ENCODE results near the gene PRG3. TPM values are rescaled to one million over a fixed set of nuclear protein-coding genes. Genes with fewer than 3 reads are reported as not detected.

Gene PRG3
- total RNA-seq, 6 experiments from 2014 or later, result not detected

DNA sequence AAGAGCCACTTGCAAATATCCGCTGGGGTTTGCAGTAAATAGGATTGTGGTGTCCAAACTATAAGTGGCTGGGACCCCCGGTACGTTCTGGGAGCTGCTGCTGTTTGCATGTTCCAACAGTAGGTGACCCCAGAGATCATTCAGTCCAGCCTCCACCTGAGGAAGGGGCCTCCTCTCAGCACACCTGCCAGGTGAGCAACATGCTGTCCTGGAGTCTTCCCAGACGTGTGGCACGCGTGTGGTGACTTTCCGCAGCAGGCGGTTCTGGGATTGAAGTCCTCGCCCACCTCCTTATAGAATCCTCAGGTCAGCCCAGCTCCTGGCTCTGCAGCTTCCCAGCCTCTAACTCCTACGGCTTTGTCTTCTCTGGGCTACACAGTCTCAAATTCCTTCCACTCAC is 36.1 kb downstream of the PRG3 start:
- WGBS (ENCODE audit: insufficient coverage, low coverage, low lambda C conversion rate, missing lambda C conversion rate), result 100% methylated on average over 1 of the region's 10 CpGs
- ATAC-seq, result no peak
- H3K4me1 ChIP-seq, result no peaks in the 10 kb centered on the region
- peak in 1 of 3 donors; percentile 42 for DNase-seq
- intact Hi-C loops (cut with DNase I), result loop anchor here (5.0 to 10.0 kb wide), 3 partner anchors 140 to 300 kb away; partner anchors contain the start of gene YPEL4 (in 2 of the 2)
- H3K27me3 ChIP-seq, result no peaks in the 10 kb centered on the region
- no peak overlapping the region for H3K27ac ChIP-seq
- H3K9me3 ChIP-seq, result no peaks in the 10 kb centered on the region
- TF ChIP-seq POLR2A (IDR thresholded peaks at IDR 0.05), result no peak
- TF ChIP-seq, protein P1, sequence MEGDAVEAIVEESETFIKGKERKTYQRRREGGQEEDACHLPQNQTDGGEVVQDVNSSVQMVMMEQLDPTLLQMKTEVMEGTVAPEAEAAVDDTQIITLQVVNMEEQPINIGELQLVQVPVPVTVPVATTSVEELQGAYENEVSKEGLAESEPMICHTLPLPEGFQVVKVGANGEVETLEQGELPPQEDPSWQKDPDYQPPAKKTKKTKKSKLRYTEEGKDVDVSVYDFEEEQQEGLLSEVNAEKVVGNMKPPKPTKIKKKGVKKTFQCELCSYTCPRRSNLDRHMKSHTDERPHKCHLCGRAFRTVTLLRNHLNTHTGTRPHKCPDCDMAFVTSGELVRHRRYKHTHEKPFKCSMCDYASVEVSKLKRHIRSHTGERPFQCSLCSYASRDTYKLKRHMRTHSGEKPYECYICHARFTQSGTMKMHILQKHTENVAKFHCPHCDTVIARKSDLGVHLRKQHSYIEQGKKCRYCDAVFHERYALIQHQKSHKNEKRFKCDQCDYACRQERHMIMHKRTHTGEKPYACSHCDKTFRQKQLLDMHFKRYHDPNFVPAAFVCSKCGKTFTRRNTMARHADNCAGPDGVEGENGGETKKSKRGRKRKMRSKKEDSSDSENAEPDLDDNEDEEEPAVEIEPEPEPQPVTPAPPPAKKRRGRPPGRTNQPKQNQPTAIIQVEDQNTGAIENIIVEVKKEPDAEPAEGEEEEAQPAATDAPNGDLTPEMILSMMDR (IDR thresholded peaks at IDR 0.05), result no peak
- no peak overlapping the region for H3K4me3 ChIP-seq
- no peaks in the 10 kb centered on the region for H3K36me3 ChIP-seq

DNA sequence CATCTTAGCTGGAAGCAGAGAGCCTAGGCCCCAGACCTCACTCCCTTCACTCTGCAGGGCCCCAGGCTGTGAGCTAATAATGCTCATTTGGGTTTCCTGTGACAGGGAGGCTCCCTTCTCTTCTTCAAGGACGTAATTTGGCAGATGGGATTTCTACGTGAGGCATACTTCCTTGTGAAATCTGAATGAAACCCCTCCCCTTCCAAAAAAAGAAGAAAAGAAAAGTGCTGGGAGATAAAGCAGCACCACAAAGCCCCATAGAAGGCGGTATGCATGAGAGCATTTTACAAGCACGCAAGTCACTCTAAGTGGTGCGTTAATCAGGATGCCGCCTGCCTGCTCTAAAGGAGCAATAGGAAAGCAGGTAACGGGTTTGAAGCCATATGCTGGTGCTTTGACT is 37.1 kb downstream of the PRG3 start:
- no peaks in the 10 kb centered on the region for H3K36me3 ChIP-seq
- 86% methylated on average over 6 of the region's 7 CpGs for WGBS (ENCODE audit: insufficient coverage, low coverage, low lambda C conversion rate, missing lambda C conversion rate)
- no peaks in the 10 kb centered on the region for H3K4me1 ChIP-seq
- ATAC-seq (no peak), DNase-seq (no peak)
- H3K27me3 ChIP-seq, result no peaks in the 10 kb centered on the region
- TF ChIP-seq, protein P1 (IDR thresholded peaks at IDR 0.05), result no peak
- TF ChIP-seq POLR2A (IDR thresholded peaks at IDR 0.05), result no peak
- no peak overlapping the region for H3K27ac ChIP-seq
- no peaks in the 10 kb centered on the region for H3K9me3 ChIP-seq
- intact Hi-C loops (cut with DNase I), result loop anchor here (5.0 to 10.0 kb wide), 3 partner anchors 141 to 301 kb away; partner anchors contain the start of gene YPEL4 (in 2 of the 2)
- H3K4me3 ChIP-seq, result no peak overlapping the region

DNA sequence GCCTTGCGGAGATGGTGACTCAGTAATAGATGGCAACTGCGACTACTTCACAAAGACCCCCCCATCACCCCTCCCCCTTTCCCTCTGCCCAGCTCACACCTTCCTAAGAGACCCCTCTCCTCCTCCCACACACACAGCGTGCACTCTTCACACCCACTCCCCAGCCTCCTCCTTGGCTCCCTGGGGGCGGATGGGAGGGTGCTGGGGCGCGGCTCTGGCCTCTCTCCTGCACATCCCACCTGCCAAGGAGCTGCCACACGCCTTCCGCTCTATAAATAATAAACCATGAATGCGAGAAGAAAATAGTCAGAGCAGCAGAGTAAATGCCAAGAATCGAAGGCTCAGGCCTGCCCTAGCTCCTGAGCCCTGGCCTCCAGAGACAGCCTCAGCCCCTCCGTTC is 38.2 kb downstream of the PRG3 start:
- H3K4me3 ChIP-seq, result no peak overlapping the region
- no peak for TF ChIP-seq POLR2A (IDR thresholded peaks at IDR 0.05)
- H3K27me3 ChIP-seq, result no peaks in the 10 kb centered on the region
- no peaks in the 10 kb centered on the region for H3K36me3 ChIP-seq
- 56% methylated on average over 6 of the region's 11 CpGs for WGBS (ENCODE audit: insufficient coverage, low coverage, low lambda C conversion rate, missing lambda C conversion rate)
- DNase-seq (no peak), ATAC-seq (no peak)
- no peaks in the 10 kb centered on the region for H3K4me1 ChIP-seq
- intact Hi-C loops (cut with DNase I), result loop anchor here (5.0 to 10.0 kb wide), 3 partner anchors 142 to 302 kb away; partner anchors contain the start of gene YPEL4 (in 2 of the 2)
- no peak overlapping the region for H3K27ac ChIP-seq
- no peaks in the 10 kb centered on the region for H3K9me3 ChIP-seq

DNA sequence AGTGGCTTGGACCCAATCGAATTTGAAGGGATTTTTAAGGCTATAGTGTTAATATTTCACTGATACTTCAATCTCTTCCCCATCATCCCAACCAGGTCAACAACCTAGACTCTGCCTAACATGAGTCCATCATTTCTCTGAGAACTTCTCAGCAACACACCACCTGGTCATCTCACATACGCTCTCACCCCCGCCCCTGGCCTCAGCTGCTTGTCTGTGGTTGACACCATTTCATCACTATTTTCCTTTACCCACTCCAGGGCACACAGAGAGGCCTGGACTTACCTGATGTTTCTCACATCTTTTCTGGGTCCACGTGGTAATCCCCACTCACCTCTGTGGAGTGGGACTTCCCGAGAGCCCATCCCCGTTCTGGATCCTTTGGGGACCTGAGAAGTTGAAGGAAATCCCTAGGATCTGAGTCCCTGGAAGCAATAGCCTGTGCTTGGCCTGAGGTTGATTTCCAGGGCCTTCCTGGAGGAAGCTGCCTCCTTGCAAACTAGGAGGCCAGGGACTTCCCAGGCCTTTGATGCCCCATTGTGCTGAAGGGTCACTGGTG is 39.6 kb downstream of the PRG3 start:
- no peak overlapping the region for H3K4me3 ChIP-seq
- peaks cover 0 to under 1% (median 0%) of the 10 kb centered on the region in 4 donors for H3K4me1 ChIP-seq
- 54% methylated on average over 6 of the region's 6 CpGs for WGBS (ENCODE audit: insufficient coverage, low coverage, low lambda C conversion rate, missing lambda C conversion rate)
- intact Hi-C loops (cut with DNase I), result loop anchor here (5.0 to 10.0 kb wide), 3 partner anchors 143 to 303 kb away; partner anchors contain the start of gene YPEL4 (in 2 of the 2)
- no peaks in the 10 kb centered on the region for H3K9me3 ChIP-seq
- no peak for DNase-seq
- no peak for ATAC-seq
- H3K27me3 ChIP-seq, result no peaks in the 10 kb centered on the region
- no peak overlapping the region for H3K27ac ChIP-seq
- TF ChIP-seq, protein P1 (IDR thresholded peaks at IDR 0.05), result no peak
- no peak for TF ChIP-seq POLR2A (IDR thresholded peaks at IDR 0.05)
- no peaks in the 10 kb centered on the region for H3K36me3 ChIP-seq

DNA sequence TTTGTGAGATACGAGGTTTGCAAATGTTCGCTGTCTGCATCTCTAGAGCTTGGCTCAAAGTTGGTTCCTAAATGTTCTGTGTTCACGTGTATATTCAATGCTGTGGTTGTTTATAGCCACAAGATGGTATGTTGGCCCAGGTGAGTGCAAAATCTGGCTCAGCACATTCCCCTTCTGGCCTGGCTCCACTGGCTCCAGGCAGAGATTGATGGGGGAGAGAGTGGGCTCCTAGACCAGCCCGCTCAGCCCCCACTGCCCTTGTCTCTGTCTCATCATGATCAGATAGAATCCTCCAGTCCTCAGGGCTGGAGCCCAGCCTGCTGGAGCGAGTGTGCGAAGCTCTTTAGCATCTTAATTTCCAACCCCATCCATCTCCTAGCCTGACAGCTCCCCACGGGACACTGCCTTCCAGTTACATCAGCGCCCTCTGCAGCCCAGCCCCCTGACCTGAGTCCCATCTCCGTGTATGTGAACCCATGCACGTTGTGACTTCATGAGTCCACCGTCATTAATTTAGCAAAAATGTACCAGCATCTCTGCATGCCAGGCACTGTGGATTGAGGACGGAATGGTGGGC is 40.8 kb downstream of the PRG3 start:
- no peaks in the 10 kb centered on the region for H3K36me3 ChIP-seq
- TF ChIP-seq, protein P1 (IDR thresholded peaks at IDR 0.05), result peak in 3 of 4 donors; percentile 12 to 22 (median 13)
- TF ChIP-seq POLR2A (IDR thresholded peaks at IDR 0.05), result no peak
- intact Hi-C loops (cut with DNase I), result loop anchor here (5.0 to 10.0 kb wide), 3 partner anchors 145 to 305 kb away; partner anchors contain the start of gene YPEL4 (in 2 of the 2)
- no peak overlapping the region for H3K4me3 ChIP-seq
- H3K27ac ChIP-seq, result no peak overlapping the region
- DNase-seq (no peak), ATAC-seq (peak; percentile 9 to 28 (median 18))
- 40% methylated on average over 11 of the region's 12 CpGs for WGBS (ENCODE audit: insufficient coverage, low coverage, low lambda C conversion rate, missing lambda C conversion rate)
- H3K4me1 ChIP-seq, result peaks cover 0 to 4% (median 0%) of the 10 kb centered on the region in 4 donors
- no peaks in the 10 kb centered on the region for H3K9me3 ChIP-seq
- no peaks in the 10 kb centered on the region for H3K27me3 ChIP-seq

Measured in right lobe of liver (tissue), 6 donors.